Astrocyte (in vitro differentiated cells and primary cell): ENCODE data around the gene SLC2A3. TPM values are rescaled to one million over a fixed set of nuclear protein-coding genes. Genes with fewer than 3 reads are reported as not detected.

Experiments used
- DNase-seq: peaks from one replicate; pipeline ENCODE4 v3.0.0-alpha.2; 2010; ENCODE audit warnings: low read depth
- FAIRE-seq: peaks from 2 replicates; lab custom pipeline; 2011; peaks lifted over from hg19 to GRCh38; lab: Jason Lieb, UNC
- H2AFZ ChIP-seq: 2 replicates; pipeline ENCODE4 v1.6.0; 2012; ENCODE audit warnings: low read depth, low read length, inconsistent platforms
- H3K27ac ChIP-seq: 2 replicates; pipeline ENCODE4 v1.5.1; 2011; ENCODE audit warnings: low read depth, low read length, inconsistent platforms
- H3K27me3 ChIP-seq: 2 replicates; pipeline ENCODE4 v1.6.0; 2011; ENCODE audit warnings: low read length, inconsistent platforms; ENCODE audit not compliant: insufficient read depth
- H3K36me3 ChIP-seq: 2 replicates; pipeline ENCODE4 v1.5.1; 2011; ENCODE audit warnings: low read length, inconsistent platforms; ENCODE audit not compliant: insufficient read depth
- H3K4me1 ChIP-seq: 2 replicates; pipeline ENCODE4 v1.5.1; 2011; ENCODE audit warnings: low read length, inconsistent platforms; ENCODE audit not compliant: insufficient read depth
- H3K4me2 ChIP-seq: 2 replicates; pipeline ENCODE4 v1.6.0; 2012; ENCODE audit warnings: low read length, inconsistent platforms
- H3K4me3 ChIP-seq: 2 replicates; pipeline ENCODE4 v1.5.1; 2011; ENCODE audit warnings: low read depth, mild to moderate bottlenecking, low read length, inconsistent platforms; ENCODE audit not compliant: insufficient read depth
- H3K79me2 ChIP-seq: 2 replicates; pipeline ENCODE4 v1.6.0; 2012; ENCODE audit warnings: mild to moderate bottlenecking, low read length, inconsistent platforms; ENCODE audit not compliant: insufficient read depth
- H3K9ac ChIP-seq: 2 replicates; pipeline ENCODE4 v1.6.0; 2012; ENCODE audit warnings: mild to moderate bottlenecking, low read length, inconsistent platforms
- H3K9me3 ChIP-seq: 2 replicates; pipeline ENCODE4 v1.5.1; 2012; ENCODE audit warnings: low read depth, mild to moderate bottlenecking, low read length, inconsistent platforms; ENCODE audit not compliant: insufficient read depth
- H4K20me1 ChIP-seq: 2 replicates; pipeline ENCODE4 v1.6.0; 2012; ENCODE audit warnings: low read length, inconsistent platforms; ENCODE audit not compliant: insufficient read depth
- H3K27ac Mint-ChIP-seq: one replicate; pipeline ENCODE4 v1.8.0; 2021; ENCODE audit warnings: mild to moderate bottlenecking, mixed read lengths; ENCODE audit not compliant: unreplicated experiment
- H3K27me3 Mint-ChIP-seq: one replicate; pipeline ENCODE4 v1.8.0; 2021; ENCODE audit warnings: low read depth, mixed read lengths; ENCODE audit not compliant: unreplicated experiment
- H3K36me3 Mint-ChIP-seq: one replicate; pipeline ENCODE4 v1.8.0; 2021; ENCODE audit warnings: low read depth, mixed read lengths; ENCODE audit not compliant: unreplicated experiment
- H3K4me1 Mint-ChIP-seq: one replicate; pipeline ENCODE4 v1.8.0; 2021; ENCODE audit warnings: low read depth, mixed read lengths; ENCODE audit not compliant: unreplicated experiment
- H3K4me3 Mint-ChIP-seq: one replicate; pipeline ENCODE4 v1.8.0; 2021; ENCODE audit warnings: mild to moderate bottlenecking, moderate library complexity, mixed read lengths; ENCODE audit not compliant: unreplicated experiment
- H3K9me3 Mint-ChIP-seq: one replicate; pipeline ENCODE4 v1.8.0; 2021; ENCODE audit warnings: mild to moderate bottlenecking, mixed read lengths; ENCODE audit not compliant: unreplicated experiment
- EZH2 ChIP-seq: IDR thresholded peaks from 2 replicates; pipeline ENCODE4 v1.6.1; 2012; ENCODE audit warnings: mild to moderate bottlenecking, low read length, inconsistent platforms; ENCODE audit not compliant: insufficient read depth
- total RNA-seq: library from RNA; stranded (reverse); gene quantifications from 2 replicates; pipeline ENCODE4 v1.2.1, GENCODE V29; 2021
- TF ChIP-seq, protein P1 (sequence below): IDR thresholded peaks from 2 replicates; pipeline ENCODE4 v1.5.1; 2011; ENCODE audit warnings: low read depth, mild to moderate bottlenecking, inconsistent platforms, low read length, moderate library complexity; ENCODE audit not compliant: insufficient read depth

Gene SLC2A3
- total RNA-seq, 1 donor from 2014 or later: 389 TPM

DNA sequence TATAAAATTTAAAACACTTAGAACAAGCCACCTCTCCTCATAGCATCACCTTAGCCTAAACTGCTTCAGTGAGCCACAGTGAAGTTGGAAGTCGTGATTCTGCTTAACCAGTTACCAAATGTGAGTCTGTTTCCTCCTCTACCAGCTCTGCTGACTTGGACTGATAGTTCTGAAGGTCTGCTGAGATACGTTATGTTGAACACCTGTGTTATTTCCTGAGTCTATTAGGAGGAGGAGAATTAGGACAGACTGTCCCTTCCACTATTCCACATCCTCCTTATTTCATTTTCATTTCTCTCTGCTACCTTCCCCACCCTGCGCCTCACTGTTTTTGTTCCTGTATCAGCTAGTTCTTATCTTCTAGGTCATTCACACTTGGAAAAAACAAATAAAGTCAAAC lies 65.7 kb downstream of the SLC2A3 start:
- no peaks in the 10 kb centered on the region for H3K36me3 Mint-ChIP-seq
- Histone ChIP-seq H4K20me1 (no peaks in the 10 kb centered on the region), H3K9ac (no peak overlapping the region), H3K4me3 (no peak overlapping the region), H3K79me2 (no peaks in the 10 kb centered on the region), H3K27ac (no peak overlapping the region), H3K36me3 (no peaks in the 10 kb centered on the region), H2AFZ (no peak overlapping the region), H3K4me2 (no peak overlapping the region), H3K9me3 (no peaks in the 10 kb centered on the region), H3K4me1 (no peaks in the 10 kb centered on the region), H3K27me3 (peaks cover 7% of the 10 kb centered on the region)
- FAIRE-seq (no peak), DNase-seq (no peak)
- H3K4me1 Mint-ChIP-seq: no peaks in the 10 kb centered on the region
- H3K9me3 Mint-ChIP-seq: peaks cover 4% of the 10 kb centered on the region
- TF ChIP-seq, protein P1, sequence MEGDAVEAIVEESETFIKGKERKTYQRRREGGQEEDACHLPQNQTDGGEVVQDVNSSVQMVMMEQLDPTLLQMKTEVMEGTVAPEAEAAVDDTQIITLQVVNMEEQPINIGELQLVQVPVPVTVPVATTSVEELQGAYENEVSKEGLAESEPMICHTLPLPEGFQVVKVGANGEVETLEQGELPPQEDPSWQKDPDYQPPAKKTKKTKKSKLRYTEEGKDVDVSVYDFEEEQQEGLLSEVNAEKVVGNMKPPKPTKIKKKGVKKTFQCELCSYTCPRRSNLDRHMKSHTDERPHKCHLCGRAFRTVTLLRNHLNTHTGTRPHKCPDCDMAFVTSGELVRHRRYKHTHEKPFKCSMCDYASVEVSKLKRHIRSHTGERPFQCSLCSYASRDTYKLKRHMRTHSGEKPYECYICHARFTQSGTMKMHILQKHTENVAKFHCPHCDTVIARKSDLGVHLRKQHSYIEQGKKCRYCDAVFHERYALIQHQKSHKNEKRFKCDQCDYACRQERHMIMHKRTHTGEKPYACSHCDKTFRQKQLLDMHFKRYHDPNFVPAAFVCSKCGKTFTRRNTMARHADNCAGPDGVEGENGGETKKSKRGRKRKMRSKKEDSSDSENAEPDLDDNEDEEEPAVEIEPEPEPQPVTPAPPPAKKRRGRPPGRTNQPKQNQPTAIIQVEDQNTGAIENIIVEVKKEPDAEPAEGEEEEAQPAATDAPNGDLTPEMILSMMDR: no peak
- no peak for TF ChIP-seq EZH2
- H3K27me3 Mint-ChIP-seq: no peaks in the 10 kb centered on the region
- H3K4me3 Mint-ChIP-seq: no peak overlapping the region
- H3K27ac Mint-ChIP-seq: no peak overlapping the region

Other genes with a start within 250 kb of the SLC2A3 start
- gene GDF3, start 240.4 kb downstream of the SLC2A3 start, total RNA-seq: not detected in 2 replicates
- gene DPPA3, start 224.8 kb downstream of the SLC2A3 start, total RNA-seq: not detected in 2 replicates
- gene CLEC4C, start 188.8 kb downstream of the SLC2A3 start, total RNA-seq: not detected in 2 replicates
- not detected in 2 replicates for gene NANOGNB, start 171.0 kb downstream of the SLC2A3 start, total RNA-seq
- 0.16 and 0.94 TPM in 2 replicates for gene NANOG, start 146.8 kb downstream of the SLC2A3 start, total RNA-seq
- gene SLC2A14, start 63.3 kb downstream of the SLC2A3 start, total RNA-seq: 2.3 and 2.8 TPM in 2 replicates
- gene FOXJ2, start 96.5 kb upstream of the SLC2A3 start, total RNA-seq: 16.0 and 16.9 TPM in 2 replicates
- gene C3AR1, start 130.2 kb upstream of the SLC2A3 start, total RNA-seq: 7.1 and 8.3 TPM in 2 replicates
- gene NECAP1, start 146.1 kb upstream of the SLC2A3 start, total RNA-seq: 27.6 and 30.9 TPM in 2 replicates
- 0.32 and 1.6 TPM in 2 replicates for gene CLEC4A, start 187.4 kb upstream of the SLC2A3 start, total RNA-seq
- gene ZNF705A, start 220.8 kb upstream of the SLC2A3 start, total RNA-seq: not detected in 2 replicates